Non-pigmented ciliary epithelial cell (primary cell): ENCODE measurements around the gene KRT83.
"Not testable (repeated sequence)": the region's sequence is repeated elsewhere in the genome, so short reads cannot be mapped to it uniquely, and the experiment has no call there.

Experiments used
- DNase-seq: peaks from one replicate; pipeline ENCODE4 v3.0.0-alpha.2; 2010; ENCODE audit warnings: low read depth

Gene KRT83

GRCh38 chr12:52353766-52354165 lies 32.6 kb upstream of the KRT83 start:
- no peak for DNase-seq

- no peak for DNase-seq
Measured at GRCh38 chr12:52352951-52353350, 31.8 kb upstream of the KRT83 start.

- no peak for DNase-seq
Measured at GRCh38 chr12:52351196-52352059, 30.2 kb upstream of the KRT83 start.

GRCh38 chr12:52350786-52351185 lies 29.6 kb upstream of the KRT83 start:
- DNase-seq = no peak

- no peak for DNase-seq
Measured at GRCh38 chr12:52350021-52350620, 28.9 kb upstream of the KRT83 start.

- no peak for DNase-seq
Measured at GRCh38 chr12:52349196-52349595, 28.0 kb upstream of the KRT83 start.

GRCh38 chr12:52347551-52348510 lies 26.6 kb upstream of the KRT83 start:
- DNase-seq = no peak

GRCh38 chr12:52347016-52347415 lies 25.8 kb upstream of the KRT83 start:
- no peak for DNase-seq

GRCh38 chr12:52346593-52346992 lies 25.4 kb upstream of the KRT83 start:
- DNase-seq = no peak

- not testable (repeated sequence) for DNase-seq
Measured at GRCh38 chr12:52345041-52345440, 23.8 kb upstream of the KRT83 start.

- DNase-seq = no peak
Measured at GRCh38 chr12:52344111-52344510, 22.9 kb upstream of the KRT83 start.

- no peak for DNase-seq
Measured at GRCh38 chr12:52343550-52343949, 22.4 kb upstream of the KRT83 start.

GRCh38 chr12:52342781-52343490 lies 21.7 kb upstream of the KRT83 start:
- no peak for DNase-seq

- no peak for DNase-seq
Measured at GRCh38 chr12:52341066-52341580, 19.9 kb upstream of the KRT83 start.

- DNase-seq = no peak
Measured at GRCh38 chr12:52338241-52338960, 17.2 kb upstream of the KRT83 start.

GRCh38 chr12:52337054-52337453 lies 15.9 kb upstream of the KRT83 start:
- DNase-seq = no peak

- DNase-seq = no peak
Measured at GRCh38 chr12:52336641-52337040, 15.4 kb upstream of the KRT83 start.

GRCh38 chr12:52335598-52336262 lies 14.5 kb upstream of the KRT83 start:
- DNase-seq = no peak

- no peak for DNase-seq
Measured at GRCh38 chr12:52334185-52334584, 13.0 kb upstream of the KRT83 start.

GRCh38 chr12:52333321-52333720 lies 12.1 kb upstream of the KRT83 start:
- no peak for DNase-seq
